OCI-LY1 (cell line): ENCODE data around the gene ST3GAL5.

Experiments used
- H2AFZ ChIP-seq: fragments of 200-600 bp; sonication (generic), shearing (Covaris generic); 2 replicates; pipeline ENCODE4 v1.6.0; 2014; ENCODE audit warnings: antibody characterized with exemption, mild to moderate bottlenecking, low read length
- H3F3A ChIP-seq: fragments of 200-600 bp; sonication (generic), shearing (Covaris generic); 2 replicates; pipeline ENCODE4 v1.6.0; 2014; ENCODE audit warnings: mild to moderate bottlenecking, antibody characterized with exemption, low read length, moderate library complexity; ENCODE audit not compliant: insufficient read depth
- H3K27ac ChIP-seq: fragments of 200-600 bp; sonication (generic); 2 replicates; pipeline ENCODE4 v1.5.1; 2014; ENCODE audit warnings: low read length, mixed run types, mild to moderate bottlenecking, low read depth; ENCODE audit not compliant: poor library complexity, severe bottlenecking
- H3K27me3 ChIP-seq: fragments of 200-600 bp; sonication (generic); 2 replicates; pipeline ENCODE4 v1.6.0; 2014; ENCODE audit warnings: antibody characterized with exemption, mild to moderate bottlenecking, low read length, moderate library complexity; ENCODE audit not compliant: insufficient read depth
- H3K36me3 ChIP-seq: fragments of 200-600 bp; sonication (generic); 2 replicates; pipeline ENCODE4 v1.6.1; 2014; ENCODE audit warnings: mild to moderate bottlenecking, antibody characterized with exemption, low read length, moderate library complexity, mixed read lengths; ENCODE audit not compliant: insufficient read depth
- H3K4me1 ChIP-seq: fragments of 200-600 bp; sonication (generic); 2 replicates; pipeline ENCODE4 v1.5.1; 2014; ENCODE audit warnings: mild to moderate bottlenecking, low read length, moderate library complexity; ENCODE audit not compliant: insufficient read depth, severe bottlenecking
- H3K4me2 ChIP-seq: fragments of 200-600 bp; sonication (generic), shearing (Covaris generic); 2 replicates; pipeline ENCODE4 v1.6.1; 2014; ENCODE audit warnings: low read length
- H3K4me3 ChIP-seq: fragments of 200-600 bp; sonication (generic); 2 replicates; pipeline ENCODE4 v1.5.1; 2014; ENCODE audit warnings: low read length, low read depth, mild to moderate bottlenecking, mixed read lengths; ENCODE audit not compliant: poor library complexity, severe bottlenecking
- H3K79me2 ChIP-seq: fragments of 200-600 bp; shearing (Covaris generic); 2 replicates; pipeline ENCODE4 v1.6.1; 2016; ENCODE audit warnings: mixed run types, low read length, mixed read lengths; ENCODE audit not compliant: insufficient read depth
- H3K9ac ChIP-seq: fragments of 200-600 bp; sonication (generic), shearing (Covaris generic); 2 replicates; pipeline ENCODE4 v1.6.1; 2014; ENCODE audit warnings: mild to moderate bottlenecking, low read length, mixed read lengths
- H3K9me2 ChIP-seq: fragments of 200-600 bp; sonication (generic), shearing (Covaris generic); 2 replicates; pipeline ENCODE4 v1.6.1; 2014; ENCODE audit warnings: low read depth, mild to moderate bottlenecking, low read length, mixed read lengths
- H3K9me3 ChIP-seq: fragments of 200-600 bp; shearing (Covaris generic); 2 replicates; pipeline ENCODE4 v1.6.1; 2014; ENCODE audit warnings: low read length, mixed read lengths
- H4K20me1 ChIP-seq: fragments of 200-600 bp; sonication (generic), shearing (Covaris generic); 2 replicates; pipeline ENCODE4 v1.6.0; 2016; ENCODE audit warnings: mild to moderate bottlenecking, low read length; ENCODE audit not compliant: insufficient read depth
- CTCF ChIP-seq: fragments of 200-600 bp; sonication (generic), shearing (Covaris generic); IDR thresholded peaks from 2 replicates; pipeline ENCODE4 v1.5.1; 2017; ENCODE audit warnings: mild to moderate bottlenecking, antibody characterized with exemption, low read length, moderate library complexity, mixed read lengths
- EZH2 ChIP-seq: fragments of 200-600 bp; sonication (generic), shearing (Covaris generic); IDR thresholded peaks from 2 replicates; pipeline ENCODE4 v1.8.0; 2017; ENCODE audit warnings: borderline replicate concordance, mixed run types, mild to moderate bottlenecking, antibody characterized with exemption, low read length, moderate library complexity, mixed read lengths

Gene ST3GAL5

DNA sequence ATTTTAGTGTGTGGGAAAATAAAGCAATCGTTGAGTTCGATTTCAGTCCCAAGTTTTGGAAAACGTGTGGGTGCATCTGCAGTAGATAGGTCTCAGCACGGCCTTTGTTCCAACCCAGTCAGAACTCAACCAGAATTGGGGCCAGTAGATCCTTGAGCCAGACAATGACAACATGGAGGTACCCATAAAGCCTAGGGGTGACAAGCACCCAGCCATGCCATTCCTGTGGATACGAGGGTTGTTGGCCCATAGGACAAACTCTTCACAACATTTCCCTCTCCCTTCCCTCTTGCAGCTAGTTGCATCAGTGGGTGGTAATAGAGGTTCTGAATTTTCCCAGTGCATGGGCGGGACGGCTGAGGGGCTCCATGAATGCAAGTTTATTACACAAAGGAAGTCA is 60.1 kb downstream of the ST3GAL5 start:
- Histone ChIP-seq H3F3A (no peaks in the 10 kb centered on the region), H3K79me2 (no peaks in the 10 kb centered on the region), H3K9me3 (peaks cover 6% of the 10 kb centered on the region), H4K20me1 (no peaks in the 10 kb centered on the region), H3K4me1 (peaks cover 8% of the 10 kb centered on the region), H3K9ac (no peak overlapping the region), H2AFZ (no peak overlapping the region), H3K27ac (no peak overlapping the region), H3K4me2 (no peak overlapping the region), H3K9me2 (no peaks in the 10 kb centered on the region), H3K36me3 (no peaks in the 10 kb centered on the region), H3K27me3 (no peaks in the 10 kb centered on the region), H3K4me3 (no peak overlapping the region)
- TF ChIP-seq EZH2 (no peak), CTCF (no peak)

DNA sequence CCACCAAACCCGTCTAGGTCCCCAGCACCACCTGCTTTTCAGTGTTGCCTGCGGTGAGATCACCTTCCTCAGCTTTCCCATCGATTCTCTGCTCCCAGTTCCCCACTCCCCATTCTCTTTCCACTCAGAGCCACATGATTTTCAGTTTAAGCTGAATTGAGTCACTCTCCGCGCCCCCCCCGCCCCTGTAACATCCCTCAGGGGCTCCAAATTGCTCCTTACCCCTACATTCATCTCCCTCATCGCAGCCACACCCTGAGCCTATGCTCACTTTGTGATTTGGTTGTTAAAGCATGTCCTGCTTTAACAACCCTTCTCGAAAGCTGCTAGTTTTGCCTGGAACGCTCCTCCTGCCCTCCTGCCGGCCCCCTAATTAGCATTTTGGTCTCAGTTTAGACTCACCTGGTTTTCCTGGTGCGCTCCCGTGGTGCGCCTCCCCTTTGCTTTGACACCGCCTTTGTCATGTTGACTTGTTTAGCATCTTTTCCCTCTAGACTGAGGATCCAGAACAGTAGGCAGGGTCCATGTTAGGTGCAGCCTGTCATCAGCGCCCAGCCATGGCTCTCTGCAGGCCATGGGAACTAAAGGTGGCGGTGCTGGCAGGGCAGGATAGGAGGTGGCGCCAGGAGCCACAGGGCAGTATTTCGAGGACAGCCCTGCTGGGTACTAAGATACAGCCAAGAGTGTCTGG is 60.8 kb downstream of the ST3GAL5 start:
- Histone ChIP-seq H3K4me3 (no peak overlapping the region), H3K4me1 (peaks cover 8% of the 10 kb centered on the region), H3K27ac (no peak overlapping the region)

DNA sequence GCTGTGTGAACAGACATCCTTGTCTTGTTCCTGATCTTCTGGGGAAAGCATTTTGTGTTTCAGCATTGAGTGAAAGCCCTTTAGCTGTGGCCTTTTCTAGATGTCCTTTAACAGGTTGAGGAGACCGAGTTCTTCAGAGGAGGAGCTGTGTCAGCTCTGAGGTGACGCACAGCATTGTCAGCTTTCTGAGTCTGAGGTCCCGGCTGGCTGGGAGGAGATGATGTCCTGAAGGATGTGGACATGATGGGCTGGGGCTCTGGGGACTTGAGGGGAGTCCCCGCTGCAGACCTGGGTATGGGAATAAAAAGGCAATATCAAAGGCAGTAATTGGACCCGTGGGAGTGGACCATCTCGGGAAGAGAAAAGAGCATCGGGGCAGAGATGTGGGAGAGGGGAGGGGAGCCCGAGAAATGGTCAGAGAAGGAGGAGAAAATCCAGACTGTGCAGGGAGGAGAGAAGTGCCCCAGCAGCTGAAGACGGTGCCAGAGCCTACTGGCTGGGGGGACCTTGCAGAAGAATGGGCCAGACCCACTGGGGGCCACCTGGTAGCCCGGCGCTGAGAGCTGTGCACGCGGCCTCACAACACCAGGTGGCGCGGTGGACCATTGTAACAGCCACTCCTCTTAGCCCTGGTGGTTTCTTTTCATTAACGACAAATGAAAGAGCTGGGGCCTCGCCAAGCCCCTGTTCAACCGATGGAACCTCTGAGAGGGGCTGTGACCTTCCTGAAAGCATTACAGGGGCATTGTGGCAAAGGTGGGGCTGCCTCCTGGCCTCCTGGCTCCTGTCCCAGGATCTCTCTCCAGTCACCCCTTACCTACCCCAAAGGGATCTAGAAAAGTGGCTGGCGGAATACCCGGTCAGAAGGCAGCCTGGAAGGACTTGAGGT is 61.6 kb downstream of the ST3GAL5 start:
- H3F3A ChIP-seq: no peaks in the 10 kb centered on the region
- H3K9me2 ChIP-seq: no peaks in the 10 kb centered on the region
- peaks cover 8% of the 10 kb centered on the region for H3K4me1 ChIP-seq
- no peak for TF ChIP-seq EZH2
- peak; percentile 91 for TF ChIP-seq CTCF
- H4K20me1 ChIP-seq: no peaks in the 10 kb centered on the region
- no peak overlapping the region; the same call in 1 of the 2 replicates for H3K9ac ChIP-seq
- H3K27me3 ChIP-seq: no peaks in the 10 kb centered on the region
- peaks cover 6% of the 10 kb centered on the region for H3K9me3 ChIP-seq
- H3K36me3 ChIP-seq: no peaks in the 10 kb centered on the region
- H2AFZ ChIP-seq: no peak overlapping the region
- peak overlapping the region; percentile 22 for H3K4me2 ChIP-seq
- H3K4me3 ChIP-seq: no peak overlapping the region
- no peaks in the 10 kb centered on the region for H3K79me2 ChIP-seq
- H3K27ac ChIP-seq: no peak overlapping the region

More for the DNA sequence above, 60.8 kb downstream of the ST3GAL5 start:
- Histone ChIP-seq H3K27me3 (no peaks in the 10 kb centered on the region), H3K36me3 (no peaks in the 10 kb centered on the region), H3K9me2 (no peaks in the 10 kb centered on the region), H3K79me2 (no peaks in the 10 kb centered on the region), H3F3A (no peaks in the 10 kb centered on the region), H2AFZ (no peak overlapping the region), H3K4me2 (peak overlapping the region; percentile 22), H3K9ac (no peak overlapping the region; the same call in 1 of the 2 replicates), H3K9me3 (peaks cover 6% of the 10 kb centered on the region), H4K20me1 (no peaks in the 10 kb centered on the region)
- TF ChIP-seq EZH2: no peak
- TF ChIP-seq CTCF: no peak
